Ishikawa (cell line): ENCODE data around the gene DRC7.

Source experiments
- CEBPB ChIP-seq: IDR thresholded peaks from 2 replicates; pipeline ENCODE4 v1.6.1; 2012
- CREB1 ChIP-seq: IDR thresholded peaks from 2 replicates; pipeline ENCODE4 v1.6.1; 2012; ENCODE audit warnings: low read depth
- EGR1 ChIP-seq: IDR thresholded peaks from 2 replicates; pipeline ENCODE4 v1.6.1; 2012
- EP300 ChIP-seq: IDR thresholded peaks from 2 replicates; pipeline ENCODE4 v1.6.1; 2012; ENCODE audit warnings: borderline replicate concordance
- FOXM1 ChIP-seq: IDR thresholded peaks from 2 replicates; pipeline ENCODE4 v1.6.1; 2012; ENCODE audit warnings: low read depth, borderline replicate concordance
- NFIC ChIP-seq: IDR thresholded peaks from 2 replicates; pipeline ENCODE4 v1.6.1; 2012
- RAD21 ChIP-seq: IDR thresholded peaks from 2 replicates; pipeline ENCODE4 v1.6.1; 2012; ENCODE audit warnings: low read depth
- REST ChIP-seq: IDR thresholded peaks from 2 replicates; pipeline ENCODE4 v1.6.1; 2012; ENCODE audit warnings: low read depth, mild to moderate bottlenecking
- TAF1 ChIP-seq: IDR thresholded peaks from 2 replicates; pipeline ENCODE4 v1.6.1; 2012; ENCODE audit warnings: low read depth, mild to moderate bottlenecking
- TCF12 ChIP-seq: IDR thresholded peaks from 2 replicates; pipeline ENCODE4 v1.6.1; 2012; ENCODE audit warnings: low read depth
- TEAD4 ChIP-seq: IDR thresholded peaks from 2 replicates; pipeline ENCODE4 v1.6.1; 2012
- YY1 ChIP-seq: IDR thresholded peaks from 2 replicates; pipeline ENCODE4 v1.6.1; 2012; ENCODE audit warnings: low read depth
- ZBTB7A ChIP-seq: IDR thresholded peaks from 2 replicates; pipeline ENCODE4 v1.6.1; 2012; ENCODE audit warnings: low read depth
- TF ChIP-seq, protein P1 (sequence below): IDR thresholded peaks from 2 replicates; pipeline ENCODE4 v1.6.1; 2012
- TF ChIP-seq, protein P2 (sequence below): IDR thresholded peaks from 2 replicates; pipeline ENCODE4 v1.6.1; 2012

Gene DRC7

GRCh38 chr16:57743886-57744641, 49.5 kb downstream of the DRC7 start:
- TF ChIP-seq CEBPB (no peak), EGR1 (no peak), EP300 (no peak), TEAD4 (no peak), REST (no peak), TAF1 (no peak)
- TF ChIP-seq, protein P1, sequence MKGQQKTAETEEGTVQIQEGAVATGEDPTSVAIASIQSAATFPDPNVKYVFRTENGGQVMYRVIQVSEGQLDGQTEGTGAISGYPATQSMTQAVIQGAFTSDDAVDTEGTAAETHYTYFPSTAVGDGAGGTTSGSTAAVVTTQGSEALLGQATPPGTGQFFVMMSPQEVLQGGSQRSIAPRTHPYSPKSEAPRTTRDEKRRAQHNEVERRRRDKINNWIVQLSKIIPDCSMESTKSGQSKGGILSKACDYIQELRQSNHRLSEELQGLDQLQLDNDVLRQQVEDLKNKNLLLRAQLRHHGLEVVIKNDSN = no peak

GRCh38 chr16:57744642-57744903, 50.0 kb downstream of the DRC7 start:
- TF ChIP-seq TCF12 = no peak
- TF ChIP-seq TAF1 = no peak
- TF ChIP-seq TEAD4 = no peak
- no peak for TF ChIP-seq RAD21
- TF ChIP-seq CEBPB = no peak
- TF ChIP-seq YY1 = no peak
- TF ChIP-seq, protein P2, sequence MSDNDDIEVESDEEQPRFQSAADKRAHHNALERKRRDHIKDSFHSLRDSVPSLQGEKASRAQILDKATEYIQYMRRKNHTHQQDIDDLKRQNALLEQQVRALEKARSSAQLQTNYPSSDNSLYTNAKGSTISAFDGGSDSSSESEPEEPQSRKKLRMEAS = no peak
- no peak for TF ChIP-seq REST
- TF ChIP-seq CREB1 = no peak
- TF ChIP-seq, protein P1 = no peak
- no peak for TF ChIP-seq NFIC
- no peak for TF ChIP-seq FOXM1
- TF ChIP-seq EP300 = no peak
- no peak for TF ChIP-seq EGR1
- no peak for TF ChIP-seq ZBTB7A

GRCh38 chr16:57745768-57746167, 51.2 kb downstream of the DRC7 start:
- TF ChIP-seq CREB1 (no peak), EGR1 (no peak), TAF1 (no peak), FOXM1 (no peak), YY1 (no peak), EP300 (no peak), NFIC (no peak), RAD21 (no peak), TCF12 (no peak), ZBTB7A (no peak), CEBPB (no peak), REST (no peak), TEAD4 (no peak)
- TF ChIP-seq, protein P2 = no peak
- TF ChIP-seq, protein P1 = no peak

DNA sequence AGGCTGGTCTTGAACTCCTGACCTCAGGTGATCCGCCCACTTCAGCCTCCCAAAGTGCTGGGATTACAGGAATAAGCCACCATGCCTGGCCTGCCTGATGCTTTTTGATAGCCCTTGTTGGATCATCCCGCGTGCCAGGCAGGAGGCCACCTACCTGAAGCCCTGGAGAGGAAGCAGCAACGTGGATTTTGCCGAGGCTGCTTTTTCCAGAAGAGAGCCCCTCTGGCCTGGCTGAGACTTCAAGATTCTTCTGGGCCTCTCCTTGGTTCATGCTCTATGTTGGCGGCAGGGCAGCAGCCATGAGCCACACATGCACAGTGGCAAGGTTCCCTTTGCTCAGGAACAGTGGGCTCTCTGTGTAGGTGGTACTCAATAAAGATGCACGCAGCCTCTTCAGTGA, 52.5 kb downstream of the DRC7 start:
- TF ChIP-seq RAD21 = no peak
- TF ChIP-seq NFIC = no peak
- no peak for TF ChIP-seq YY1
- no peak for TF ChIP-seq ZBTB7A
- no peak for TF ChIP-seq CREB1
- no peak for TF ChIP-seq EP300
- TF ChIP-seq FOXM1 = no peak
- TF ChIP-seq, protein P2 = no peak
- TF ChIP-seq EGR1 = no peak
- TF ChIP-seq, protein P1 = no peak
- TF ChIP-seq REST = no peak
- no peak for TF ChIP-seq CEBPB
- TF ChIP-seq TEAD4 = no peak
- no peak for TF ChIP-seq TAF1
- TF ChIP-seq TCF12 = no peak
